ENCODE measurements around the gene OTULIN. TPM values are rescaled to one million over a fixed set of nuclear protein-coding genes. Genes with fewer than 3 reads are reported as not detected.

OTULIN gene
- total and polyA plus RNA-seq, 2 of the 13 experiments (the other 11 are each of a cell fraction or from before 2014, with no cell fraction given) = 7.0 to 34.8 TPM

DNA sequence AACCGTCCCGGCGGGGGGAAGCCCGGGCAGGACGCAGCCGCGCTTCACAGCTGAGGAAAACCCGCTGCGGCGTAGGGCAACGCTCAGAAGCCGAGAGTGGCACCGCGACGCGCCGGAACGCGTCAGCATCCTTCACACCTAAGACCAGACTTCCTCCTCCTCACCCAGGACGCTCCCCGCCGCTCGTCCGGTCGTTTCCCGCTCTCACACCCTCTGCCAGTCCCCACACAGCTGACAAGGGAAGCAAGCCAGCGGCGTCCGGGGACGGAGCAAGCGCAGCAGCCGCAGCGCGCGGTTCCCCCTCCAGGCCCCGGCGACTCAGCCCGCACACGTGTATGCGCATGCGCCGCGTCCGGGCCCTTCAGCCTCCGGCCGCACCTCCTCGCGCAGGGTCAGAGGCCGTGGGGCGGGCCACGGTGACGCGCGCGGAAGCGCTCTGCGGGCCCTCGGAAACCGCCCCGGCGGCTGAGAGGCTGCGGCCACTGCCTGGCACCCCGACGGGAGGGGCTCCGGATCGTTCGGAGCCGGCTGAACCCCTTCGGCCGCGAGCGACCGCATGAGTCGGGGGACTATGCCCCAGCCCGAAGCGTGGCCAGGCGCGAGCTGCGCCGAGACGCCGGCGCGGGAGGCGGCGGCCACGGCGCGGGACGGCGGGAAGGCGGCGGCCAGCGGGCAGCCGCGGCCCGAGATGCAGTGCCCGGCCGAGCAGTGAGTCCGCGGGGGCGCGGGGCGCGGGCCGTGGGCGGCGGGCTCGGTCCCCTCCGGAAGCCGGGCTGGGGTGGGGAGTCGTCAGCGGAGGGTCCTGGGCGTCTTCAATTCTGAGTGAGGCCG, at the start of gene OTULIN (continued):
- TF ChIP-seq, protein P1, sequence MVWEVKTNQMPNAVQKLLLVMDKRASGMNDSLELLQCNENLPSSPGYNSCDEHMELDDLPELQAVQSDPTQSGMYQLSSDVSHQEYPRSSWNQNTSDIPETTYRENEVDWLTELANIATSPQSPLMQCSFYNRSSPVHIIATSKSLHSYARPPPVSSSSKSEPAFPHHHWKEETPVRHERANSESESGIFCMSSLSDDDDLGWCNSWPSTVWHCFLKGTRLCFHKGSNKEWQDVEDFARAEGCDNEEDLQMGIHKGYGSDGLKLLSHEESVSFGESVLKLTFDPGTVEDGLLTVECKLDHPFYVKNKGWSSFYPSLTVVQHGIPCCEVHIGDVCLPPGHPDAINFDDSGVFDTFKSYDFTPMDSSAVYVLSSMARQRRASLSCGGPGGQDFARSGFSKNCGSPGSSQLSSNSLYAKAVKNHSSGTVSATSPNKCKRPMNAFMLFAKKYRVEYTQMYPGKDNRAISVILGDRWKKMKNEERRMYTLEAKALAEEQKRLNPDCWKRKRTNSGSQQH (CRISPR knock-in tag; IDR thresholded peaks at IDR 0.05; ENCODE audit: low read depth) = peak; percentile 47; the same call in 1 of the 2 replicates
- no peak for TF ChIP-seq IKZF1 (IDR thresholded peaks at IDR 0.05)
- peak; percentile 78; the same call in 1 of the 2 replicates for TF ChIP-seq ZNF598 (CRISPR knock-in tag; IDR thresholded peaks at IDR 0.05; ENCODE audit: borderline replicate concordance)
- TF ChIP-seq HOXA5 (CRISPR knock-in tag; IDR thresholded peaks at IDR 0.05) = peak; percentile 81
- TF ChIP-seq TARDBP (CRISPR knock-in tag; IDR thresholded peaks at IDR 0.05) = peak; percentile 38; the same call in 1 of the 2 replicates
- TF ChIP-seq SPEN (CRISPR knock-in tag; IDR thresholded peaks at IDR 0.05; ENCODE audit: low read depth) = peak; percentile 90
- TF ChIP-seq U2AF2 (IDR thresholded peaks at IDR 0.05; ENCODE audit: low read depth, low read length) = no peak
- no peak for TF ChIP-seq JUND (CRISPR knock-in tag; IDR thresholded peaks at IDR 0.05)
- no peak for TF ChIP-seq PHF5A (CRISPR knock-in tag; IDR thresholded peaks at IDR 0.05; ENCODE audit: low read depth, unreplicated experiment)
- TF ChIP-seq THAP11 (CRISPR knock-in tag; IDR thresholded peaks at IDR 0.05) = peak; percentile 74
- peak; percentile 59 for TF ChIP-seq MXI1 (IDR thresholded peaks at IDR 0.05; ENCODE audit: borderline replicate concordance, low read depth, low read length)
- TF ChIP-seq ZNF143 (CRISPR knock-in tag; IDR thresholded peaks at IDR 0.05) = peak; percentile 32; the same call in 1 of the 2 replicates
- peak; percentile 82; the same call in 1 of the 2 replicates for TF ChIP-seq ZNF33B (CRISPR knock-in tag; IDR thresholded peaks at IDR 0.05)
- TF ChIP-seq ZNF282 (IDR thresholded peaks at IDR 0.05; ENCODE audit: partially characterized antibody) = no peak
- peak; percentile 82 for TF ChIP-seq SALL2 (CRISPR knock-in tag; IDR thresholded peaks at IDR 0.05)
- 0 out of 2 replicates have a peak, but pooled peaks have one; percentile 88 for TF ChIP-seq ZNF557 (CRISPR knock-in tag; IDR thresholded peaks at IDR 0.05)
- peak; percentile 45; the same call in 1 of the 2 replicates for TF ChIP-seq KLF6 (CRISPR knock-in tag; IDR thresholded peaks at IDR 0.05)
- TF ChIP-seq, protein P2, sequence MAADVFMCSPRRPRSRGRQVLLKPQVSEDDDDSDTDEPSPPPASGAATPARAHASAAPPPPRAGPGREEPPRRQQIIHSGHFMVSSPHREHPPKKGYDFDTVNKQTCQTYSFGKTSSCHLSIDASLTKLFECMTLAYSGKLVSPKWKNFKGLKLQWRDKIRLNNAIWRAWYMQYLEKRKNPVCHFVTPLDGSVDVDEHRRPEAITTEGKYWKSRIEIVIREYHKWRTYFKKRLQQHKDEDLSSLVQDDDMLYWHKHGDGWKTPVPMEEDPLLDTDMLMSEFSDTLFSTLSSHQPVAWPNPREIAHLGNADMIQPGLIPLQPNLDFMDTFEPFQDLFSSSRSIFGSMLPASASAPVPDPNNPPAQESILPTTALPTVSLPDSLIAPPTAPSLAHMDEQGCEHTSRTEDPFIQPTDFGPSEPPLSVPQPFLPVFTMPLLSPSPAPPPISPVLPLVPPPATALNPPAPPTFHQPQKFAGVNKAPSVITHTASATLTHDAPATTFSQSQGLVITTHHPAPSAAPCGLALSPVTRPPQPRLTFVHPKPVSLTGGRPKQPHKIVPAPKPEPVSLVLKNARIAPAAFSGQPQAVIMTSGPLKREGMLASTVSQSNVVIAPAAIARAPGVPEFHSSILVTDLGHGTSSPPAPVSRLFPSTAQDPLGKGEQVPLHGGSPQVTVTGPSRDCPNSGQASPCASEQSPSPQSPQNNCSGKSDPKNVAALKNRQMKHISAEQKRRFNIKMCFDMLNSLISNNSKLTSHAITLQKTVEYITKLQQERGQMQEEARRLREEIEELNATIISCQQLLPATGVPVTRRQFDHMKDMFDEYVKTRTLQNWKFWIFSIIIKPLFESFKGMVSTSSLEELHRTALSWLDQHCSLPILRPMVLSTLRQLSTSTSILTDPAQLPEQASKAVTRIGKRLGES (CRISPR knock-in tag; IDR thresholded peaks at IDR 0.05; ENCODE audit: borderline replicate concordance) = no peak
- no peak for TF ChIP-seq ZSCAN20 (CRISPR knock-in tag; IDR thresholded peaks at IDR 0.05; ENCODE audit: borderline replicate concordance)
- TF ChIP-seq SMARCC2 (IDR thresholded peaks at IDR 0.05) = no peak
- TF ChIP-seq ZNF703 (CRISPR knock-in tag; IDR thresholded peaks at IDR 0.05; ENCODE audit: borderline replicate concordance) = peak; percentile 58; the same call in 1 of the 2 replicates
- TF ChIP-seq SMAD3 (CRISPR knock-in tag; IDR thresholded peaks at IDR 0.05) = 0 out of 2 replicates have a peak, but pooled peaks have one; percentile 58
- no peak; the same call in none of the 2 replicates for TF ChIP-seq KLF13 (CRISPR knock-in tag; IDR thresholded peaks at IDR 0.05)
- TF ChIP-seq CSRNP1 (CRISPR knock-in tag; IDR thresholded peaks at IDR 0.05) = no peak; the same call in 1 of the 2 replicates
- peak; percentile 59; the same call in 1 of the 2 replicates for TF ChIP-seq ZBTB20 (CRISPR knock-in tag; IDR thresholded peaks at IDR 0.05; ENCODE audit: borderline replicate concordance, low read depth)

Data from HepG2 (cell line).